Glomerular endothelial cell (primary cell): ENCODE data around the gene NREP. TPM values are rescaled to one million over a fixed set of nuclear protein-coding genes. Genes with fewer than 3 reads are reported as not detected.
"Not testable (repeated sequence)": the region's sequence is repeated elsewhere in the genome, so short reads cannot be mapped to it uniquely, and the experiment has no call there.

Experiments
- DNase-seq: peaks from one replicate; pipeline ENCODE4 v3.0.0-alpha.2; 2011; ENCODE audit warnings: low read depth, low spot score; ENCODE audit errors: extremely low read depth
- total RNA-seq: library from RNA; depleted of rRNA; stranded (reverse); fragments of >200 nt; gene quantifications from 2 replicates; pipeline ENCODE4 v1.2.3, GENCODE V29; 2015

NREP gene
- total RNA-seq, 1 donor from 2014 or later: 182 TPM

DNA sequence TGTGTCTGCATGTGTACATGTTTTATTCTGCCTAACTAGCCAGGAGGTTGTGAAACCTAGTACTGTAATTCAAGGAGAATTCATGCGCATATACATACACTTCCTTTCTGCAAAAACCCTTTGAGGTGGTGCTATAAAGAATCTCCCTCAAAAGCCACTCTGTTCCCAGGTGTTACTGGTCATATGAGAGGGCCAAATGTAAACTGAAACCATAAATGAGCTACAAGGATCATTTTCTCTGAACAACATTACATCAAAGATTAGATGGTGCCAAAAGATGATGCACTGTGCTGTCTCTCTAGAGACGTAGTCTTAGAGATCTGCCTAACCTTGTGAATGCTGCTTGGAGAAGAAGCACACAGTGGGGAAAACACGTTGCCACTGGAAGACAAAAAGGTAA is 15.7 kb downstream of the NREP start:
- DNase-seq: no peak

DNA sequence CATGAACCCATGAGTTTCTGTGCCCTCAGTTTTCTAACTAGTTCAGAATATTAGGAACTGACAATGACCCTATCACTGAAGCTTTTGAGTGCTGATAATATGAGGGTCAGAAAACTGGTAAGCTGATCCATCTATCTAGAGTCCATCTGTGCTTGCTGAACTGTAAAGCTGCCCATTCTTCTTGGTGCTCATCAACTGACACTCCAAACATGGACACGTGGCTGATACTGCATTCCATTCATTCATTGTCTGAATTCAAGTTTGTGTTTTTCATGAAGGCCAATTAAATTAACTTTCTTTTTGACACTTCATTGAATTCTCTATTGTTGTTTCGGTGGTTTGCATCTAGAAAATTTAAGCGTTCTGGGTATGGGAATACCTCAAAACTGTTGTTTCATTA is 17.6 kb downstream of the NREP start:
- no peak for DNase-seq

DNA sequence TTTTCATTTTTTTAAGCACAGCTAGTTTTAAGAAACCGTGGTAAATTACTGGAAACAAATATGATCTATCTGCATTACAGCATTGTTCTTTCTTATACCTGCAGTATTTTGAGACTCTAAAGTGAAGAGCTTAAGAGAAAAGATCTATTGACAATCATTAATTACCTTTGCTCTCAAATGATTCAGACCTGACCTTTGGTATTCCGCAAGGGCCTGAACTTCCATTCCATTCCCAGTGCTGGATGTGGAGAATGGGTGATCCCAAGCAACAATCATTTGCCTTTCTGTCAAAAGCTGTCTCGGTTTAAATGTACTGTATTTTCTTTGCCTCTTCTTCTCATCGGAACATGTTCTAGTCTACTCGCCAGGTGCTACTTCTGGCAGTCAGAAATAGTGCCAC is 18.9 kb downstream of the NREP start:
- no peak for DNase-seq

DNA sequence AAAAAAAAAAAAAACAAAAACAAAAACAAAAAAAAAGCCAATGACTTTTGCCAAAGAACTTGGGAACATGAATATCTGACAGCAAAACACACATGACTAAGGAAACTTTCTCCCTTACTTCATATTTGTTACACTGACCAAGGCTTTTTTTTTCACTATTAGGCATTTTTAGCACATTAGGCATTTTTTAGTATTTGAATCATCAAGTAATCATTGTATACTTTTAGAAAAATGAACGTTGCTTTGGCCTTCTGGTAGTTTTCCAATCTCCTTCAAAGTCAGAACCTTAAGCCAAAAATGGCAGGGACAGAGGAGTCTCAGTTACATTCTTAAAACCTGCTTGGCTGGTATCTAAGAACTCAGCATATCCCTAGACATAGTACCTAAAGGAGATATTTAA is 19.3 kb downstream of the NREP start:
- no peak for DNase-seq

DNA sequence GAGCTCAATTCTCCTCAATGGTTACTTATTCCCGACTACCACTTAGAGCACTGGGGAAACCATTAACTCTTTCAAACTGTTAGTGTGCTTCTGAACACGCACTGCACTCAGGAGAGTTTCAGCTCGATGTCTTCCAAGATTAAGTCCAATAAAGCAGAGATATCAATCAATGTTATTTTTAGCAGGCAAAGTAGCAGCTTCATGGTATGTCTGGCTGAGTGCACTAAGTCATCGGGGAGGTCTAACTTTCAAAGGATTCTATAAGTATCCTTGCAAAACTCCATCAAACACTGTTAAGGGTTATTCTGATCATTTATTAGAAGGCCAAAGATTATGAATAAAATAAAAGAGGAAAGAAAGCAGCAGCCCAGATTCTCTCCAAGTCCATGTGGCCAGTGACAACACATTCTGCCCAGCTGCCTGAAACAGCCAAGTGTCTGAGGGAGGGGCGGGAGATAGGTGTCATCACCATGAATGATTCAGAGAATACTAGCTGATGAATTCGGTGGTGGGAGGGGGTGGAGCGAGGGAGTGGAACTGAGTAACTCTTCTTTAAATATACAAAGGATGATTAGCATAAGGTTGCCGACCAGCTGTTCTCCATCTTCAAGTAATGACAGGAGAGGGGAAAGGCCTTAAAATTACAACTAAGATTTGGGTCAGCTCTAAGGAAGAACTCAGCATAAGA is 21.3 kb downstream of the NREP start:
- DNase-seq: no peak

DNA sequence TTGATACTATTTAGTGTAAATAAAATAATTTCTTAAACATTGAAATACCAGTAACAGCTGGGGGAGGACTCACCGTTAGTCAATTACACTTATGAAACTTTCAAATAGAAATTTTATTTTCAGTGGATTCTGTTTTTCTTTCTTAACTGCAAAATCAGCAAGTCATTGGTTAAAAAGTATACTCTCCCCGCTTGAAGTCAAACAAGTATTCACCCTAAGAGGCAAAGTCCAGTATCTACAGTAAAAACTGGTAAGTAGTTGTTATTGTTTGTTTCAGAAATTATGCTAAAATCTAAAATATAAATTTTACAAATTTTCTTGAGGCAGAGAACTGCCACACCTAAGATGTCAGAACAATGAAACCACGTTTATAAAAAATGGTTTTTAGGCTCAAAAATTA is 22.4 kb downstream of the NREP start:
- DNase-seq: no peak

DNA sequence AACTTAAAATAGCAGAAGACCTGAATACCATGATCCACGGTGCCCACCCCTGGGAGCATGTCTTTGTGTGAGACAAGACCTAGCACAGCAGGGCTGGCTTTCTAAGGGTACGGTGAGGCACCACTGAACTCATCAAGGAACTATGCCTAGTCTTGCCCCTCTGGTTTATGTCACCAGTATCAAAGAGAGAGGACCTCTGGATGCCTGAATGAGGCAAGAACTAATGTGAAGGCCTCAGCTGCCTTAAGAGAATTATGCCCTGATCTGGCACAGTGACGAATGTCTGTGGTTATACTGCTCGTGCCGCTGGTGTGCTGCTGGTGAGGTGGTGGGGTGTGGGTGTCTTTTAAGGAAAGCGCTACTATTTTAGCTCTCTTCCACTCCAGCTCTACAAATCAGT is 23.0 kb downstream of the NREP start:
- DNase-seq: no peak

DNA sequence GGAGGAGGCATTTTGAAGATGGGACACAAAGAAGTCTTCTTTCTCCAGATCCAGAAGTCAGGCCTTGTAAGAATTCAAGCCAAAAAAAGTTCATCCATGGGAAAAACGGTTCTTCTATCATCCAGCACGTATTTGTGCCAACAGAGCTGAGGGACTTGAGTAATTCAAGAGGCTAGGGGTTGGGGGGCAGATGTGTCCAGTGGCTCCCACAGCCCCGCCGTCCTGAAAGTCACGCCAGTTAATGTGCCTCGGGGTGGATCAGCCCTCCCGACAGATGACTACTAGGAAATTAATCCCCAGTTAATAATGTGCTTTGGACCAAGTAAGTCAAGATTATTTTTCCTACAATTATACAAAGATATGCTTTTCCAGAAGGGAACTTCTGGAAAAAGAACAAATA is 23.4 kb downstream of the NREP start:
- DNase-seq: no peak

DNA sequence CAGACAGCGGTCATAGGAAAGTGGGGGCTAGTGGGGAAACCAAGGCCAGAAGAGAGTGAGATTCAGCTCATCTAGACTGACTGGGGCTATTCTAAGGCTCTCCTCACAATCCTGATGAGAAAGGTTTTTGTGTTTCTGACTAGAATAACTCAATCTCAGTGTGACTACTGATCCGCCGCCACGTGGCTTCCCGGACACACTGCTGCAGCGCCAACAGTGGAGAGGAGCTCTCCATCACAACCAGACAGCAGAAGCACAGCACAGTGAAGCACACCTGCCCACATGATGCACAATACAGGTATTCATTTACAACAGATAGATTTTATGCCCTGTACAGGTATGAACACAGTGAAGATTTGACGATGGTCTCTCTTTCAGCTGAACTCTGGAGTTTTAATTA is 25.4 kb downstream of the NREP start:
- no peak for DNase-seq

DNA sequence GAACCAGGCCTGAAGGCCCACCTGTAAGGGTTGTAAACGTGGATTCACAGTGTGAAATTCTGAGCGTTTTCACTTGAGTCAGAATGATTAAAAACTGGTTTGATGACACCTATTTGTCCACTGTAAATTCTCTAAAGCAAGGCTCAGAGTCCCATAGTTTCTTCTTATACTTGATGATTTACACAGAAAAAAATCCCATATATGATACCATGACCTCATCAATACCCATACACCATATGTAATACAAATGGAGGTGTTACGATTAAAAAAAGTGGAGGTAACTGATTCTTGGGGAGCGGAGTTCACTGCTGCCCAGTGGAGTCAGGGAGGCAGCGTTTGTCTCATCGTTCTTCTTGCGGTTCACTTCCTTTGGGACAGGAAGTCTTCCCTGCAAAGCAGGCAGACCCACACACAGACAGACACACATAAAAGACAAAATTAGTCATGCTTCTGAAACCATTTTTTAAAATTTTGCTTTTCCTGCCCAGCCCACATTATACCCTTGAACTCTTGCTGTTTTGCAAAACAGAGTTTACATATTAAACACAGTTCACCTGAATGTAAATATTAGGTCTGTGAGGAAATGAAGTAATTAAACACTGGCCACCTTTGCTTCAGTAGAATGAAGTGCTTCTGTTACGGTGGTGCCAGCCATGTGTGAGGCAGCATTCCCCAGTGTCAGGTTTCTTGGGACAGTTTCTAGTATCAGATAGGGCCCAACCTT is 26.2 kb downstream of the NREP start:
- DNase-seq: no peak

DNA sequence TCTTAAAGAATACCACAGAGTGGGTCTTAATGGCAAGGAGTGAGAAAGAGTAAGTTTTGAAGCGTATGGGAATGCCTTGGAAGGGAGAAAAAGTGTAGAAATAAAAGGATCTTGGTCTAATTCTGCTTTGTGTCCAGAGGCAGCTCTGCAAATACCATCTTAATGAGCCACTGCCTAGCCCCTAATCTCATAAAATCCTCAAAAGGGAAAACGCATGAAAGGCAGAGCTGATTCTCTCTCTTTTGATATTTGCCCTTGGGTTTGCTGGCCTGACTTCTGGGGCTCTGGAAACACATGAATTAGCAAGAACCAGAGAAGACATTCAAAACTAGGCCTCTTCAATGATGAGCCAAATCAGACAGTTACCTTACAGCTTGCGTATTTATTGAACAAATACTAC is 28.1 kb downstream of the NREP start:
- no peak for DNase-seq

DNA sequence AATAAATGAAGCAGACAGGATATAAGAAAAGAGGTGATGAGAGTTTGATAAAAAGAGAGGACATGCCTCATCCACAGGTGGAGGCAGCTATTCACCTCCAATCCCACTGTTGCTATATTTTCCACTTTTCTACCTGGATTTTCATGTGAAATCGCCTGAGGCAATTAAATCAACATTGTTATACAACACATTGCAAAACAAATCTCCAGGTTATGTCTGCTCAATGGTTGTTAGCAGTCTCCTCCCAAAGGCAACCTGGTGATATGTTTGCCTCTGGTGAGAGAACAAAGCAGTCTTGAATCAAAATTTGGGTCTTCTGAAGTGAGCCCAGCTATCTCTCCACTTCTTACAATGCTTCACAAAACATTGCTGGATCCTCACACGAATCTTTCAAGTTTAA is 30.0 kb downstream of the NREP start:
- no peak for DNase-seq

DNA sequence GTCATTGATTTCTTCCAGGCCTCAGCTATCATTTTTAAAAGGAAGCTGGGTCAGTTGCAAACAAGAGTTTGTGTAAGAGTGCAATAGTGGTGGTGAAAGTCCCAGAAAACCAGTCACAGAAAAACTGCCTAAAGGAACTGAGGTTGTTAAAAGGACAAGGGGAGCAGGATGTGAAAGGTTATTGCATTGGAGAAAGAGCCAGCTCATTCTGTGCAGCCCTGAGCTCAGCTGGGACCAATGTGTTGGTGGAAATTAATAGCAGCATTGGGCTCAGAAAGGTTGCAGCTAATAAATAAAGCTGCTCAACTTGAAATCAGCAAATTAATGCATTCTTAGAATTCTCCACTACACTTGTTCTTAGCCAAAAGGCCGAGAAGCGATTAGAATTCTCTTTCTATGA is 34.9 kb downstream of the NREP start:
- no peak for DNase-seq

DNA sequence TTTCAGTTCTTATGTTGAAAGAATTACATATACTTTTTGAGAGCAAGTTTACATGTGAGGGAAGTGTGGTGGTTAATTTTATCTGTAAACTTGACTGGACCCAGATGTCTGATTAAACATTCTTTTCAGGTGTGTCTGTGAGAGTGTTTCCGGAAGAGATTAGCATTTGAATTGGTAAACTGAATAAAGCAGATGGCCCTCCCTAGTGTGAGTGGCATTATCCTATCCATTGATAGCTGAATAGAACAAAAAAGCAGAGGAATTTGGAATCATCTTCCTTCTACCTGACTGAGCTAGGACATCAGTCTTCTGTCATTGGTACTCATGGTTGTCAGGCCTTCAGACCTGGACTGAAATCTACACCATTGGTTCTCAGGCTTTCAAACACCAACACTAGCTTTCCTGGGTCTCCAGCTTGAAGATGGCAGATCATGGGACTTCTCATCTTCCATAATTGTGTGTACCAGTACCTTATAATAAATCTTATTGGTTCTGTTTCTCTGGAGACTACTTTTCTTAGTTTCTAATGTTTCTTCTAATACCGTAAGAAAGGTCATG is 36.6 kb downstream of the NREP start:
- no peak for DNase-seq

DNA sequence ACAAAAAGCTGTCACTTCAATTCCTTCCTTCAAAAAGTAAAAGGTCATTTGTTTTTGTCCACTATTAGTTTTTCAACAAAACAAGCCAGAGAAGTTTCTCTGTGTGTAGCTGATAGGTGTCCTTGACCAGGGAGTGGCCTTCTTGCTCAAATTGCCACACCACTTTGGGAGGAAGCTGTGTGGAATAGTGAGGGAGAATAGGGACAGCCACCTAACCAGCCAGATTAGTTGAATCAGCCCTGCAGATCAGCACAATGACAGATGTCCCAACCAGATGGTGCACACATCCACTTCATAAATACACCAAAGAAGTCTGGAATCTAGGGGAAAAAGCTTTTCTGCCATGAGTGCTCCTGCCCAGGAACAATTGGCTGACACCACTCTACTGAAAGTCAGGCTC is 37.2 kb downstream of the NREP start:
- DNase-seq: no peak

DNA sequence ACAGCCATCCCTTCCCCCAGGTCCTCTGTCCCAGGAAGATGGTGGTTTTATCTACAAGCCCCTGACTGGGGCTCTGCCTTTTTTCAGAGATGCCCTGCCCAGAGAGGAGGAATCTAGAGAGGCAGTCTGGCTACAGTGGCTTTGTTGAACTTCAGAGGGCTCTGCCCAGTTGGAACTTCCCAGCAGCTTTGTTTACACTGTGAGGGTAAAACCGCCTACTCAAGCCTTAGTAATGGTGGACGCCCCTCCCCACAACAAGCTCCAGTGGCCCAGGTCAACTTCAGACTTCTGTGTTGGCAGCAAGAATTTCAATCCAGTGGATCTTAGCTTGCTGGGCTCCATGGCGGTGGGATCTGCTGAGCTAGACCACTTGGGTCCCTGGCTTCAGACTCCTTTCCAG is 40.2 kb downstream of the NREP start:
- DNase-seq: not testable (repeated sequence)

DNA sequence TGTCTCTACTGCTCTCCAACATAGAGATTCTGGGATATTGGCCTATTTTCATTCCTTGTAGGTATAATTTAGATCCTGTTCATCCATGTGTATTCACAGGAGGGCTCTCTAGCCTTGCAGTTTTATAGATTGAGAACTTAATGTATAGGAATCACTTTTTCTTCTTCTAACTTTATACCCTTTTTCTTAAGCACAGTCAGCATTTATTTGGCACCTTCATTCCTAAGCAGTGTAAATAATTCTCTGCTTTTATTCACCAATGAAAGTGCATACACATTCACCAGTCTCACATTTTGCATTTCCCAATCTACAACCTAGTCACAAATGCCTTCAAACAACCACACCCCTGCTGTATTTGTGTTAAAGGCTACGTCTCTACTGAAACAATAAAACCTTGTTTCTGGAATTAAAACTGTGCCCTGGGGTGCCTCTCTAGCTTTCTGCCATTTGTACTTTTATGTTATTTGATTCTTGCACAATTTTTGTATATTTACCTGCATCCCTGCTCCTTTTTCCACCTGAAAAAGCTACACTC is 49.3 kb downstream of the NREP start:
- no peak for DNase-seq

DNA sequence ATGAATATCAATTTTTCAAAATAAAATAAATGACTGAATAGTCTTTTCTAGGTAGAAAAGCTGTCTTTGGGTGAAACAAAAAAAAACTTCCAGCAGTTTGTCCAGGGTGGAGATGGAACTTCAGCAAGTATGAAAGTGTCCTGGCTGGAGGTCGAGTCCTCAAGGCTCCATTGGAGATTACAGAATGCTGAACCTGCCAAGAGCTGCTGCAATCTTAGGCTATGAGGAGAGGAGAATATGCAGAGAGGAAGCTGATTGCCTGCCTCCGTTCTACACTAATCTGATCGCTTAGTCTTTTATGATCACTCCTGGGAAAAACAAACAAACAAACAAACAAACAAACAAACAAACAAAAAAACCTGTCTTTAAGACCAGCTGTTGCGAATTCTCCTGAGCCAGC is 50.6 kb downstream of the NREP start:
- DNase-seq: no peak

DNA sequence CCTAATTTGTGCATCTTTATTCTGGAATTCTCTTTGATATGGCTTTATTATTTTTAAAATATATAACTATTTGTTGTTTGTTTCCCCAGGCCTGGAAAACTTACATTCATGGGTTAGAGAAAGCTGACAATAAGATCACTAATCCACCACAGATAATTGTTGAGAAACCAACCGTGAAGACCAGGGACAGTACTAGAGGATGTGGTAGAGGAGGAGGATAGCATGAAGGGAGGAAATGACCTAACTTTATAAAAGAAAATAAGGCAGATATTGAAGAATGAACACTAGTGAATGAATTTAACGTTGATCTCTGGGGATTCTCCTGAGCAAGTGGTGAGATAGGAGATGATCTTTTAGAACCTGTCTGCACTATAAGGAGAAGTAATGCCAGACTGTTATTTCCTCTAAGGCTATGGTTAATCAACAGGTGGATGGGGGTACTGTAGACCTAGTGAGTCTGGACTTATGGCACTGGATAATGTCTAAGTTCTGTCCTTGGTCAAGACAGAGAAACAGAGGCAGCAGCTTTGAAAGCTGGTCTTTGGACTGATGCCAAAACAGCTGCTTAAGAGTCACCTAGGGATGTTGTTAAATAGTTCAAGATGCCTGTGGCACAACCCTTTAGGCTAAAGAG is 52.4 kb downstream of the NREP start:
- no peak for DNase-seq

DNA sequence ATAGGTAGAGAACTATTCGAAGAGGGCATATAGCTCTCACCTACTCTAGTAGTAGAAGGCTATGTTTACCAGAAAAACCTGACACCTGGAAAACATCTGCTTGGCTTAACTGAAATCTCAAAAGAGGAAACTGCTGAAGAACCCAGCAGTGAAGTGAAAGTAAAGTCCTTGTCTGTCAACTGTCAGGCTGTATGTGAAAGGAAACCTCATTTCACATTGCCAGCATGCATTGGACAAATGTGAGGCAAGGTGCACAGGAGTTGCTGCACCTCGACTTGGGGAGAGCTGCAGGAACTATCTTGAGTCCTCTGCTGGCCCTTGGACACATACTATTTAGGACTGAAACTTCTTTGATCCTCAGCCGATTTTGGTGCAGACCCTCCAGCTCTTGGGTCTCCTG is 53.3 kb downstream of the NREP start:
- DNase-seq: no peak

DNA sequence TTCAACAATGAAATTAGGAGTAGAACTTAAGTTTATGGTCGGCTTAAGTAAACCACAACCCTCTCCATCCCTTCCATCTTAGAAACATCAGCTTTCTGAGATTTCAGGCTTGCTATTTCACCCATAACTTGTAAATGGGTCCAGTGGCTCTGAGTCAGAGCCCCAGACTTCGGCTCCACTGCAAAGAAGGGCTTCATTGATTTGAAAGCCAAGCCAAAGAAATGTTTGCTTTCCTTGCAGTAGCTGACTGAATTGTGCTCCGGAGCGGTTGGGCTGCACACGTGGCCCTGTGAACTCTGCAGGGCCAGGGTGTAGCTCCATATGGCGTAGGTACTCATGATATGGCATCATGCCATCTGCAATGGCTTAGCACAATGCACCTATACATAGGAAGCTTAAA is 57.0 kb downstream of the NREP start:
- no peak for DNase-seq

DNA sequence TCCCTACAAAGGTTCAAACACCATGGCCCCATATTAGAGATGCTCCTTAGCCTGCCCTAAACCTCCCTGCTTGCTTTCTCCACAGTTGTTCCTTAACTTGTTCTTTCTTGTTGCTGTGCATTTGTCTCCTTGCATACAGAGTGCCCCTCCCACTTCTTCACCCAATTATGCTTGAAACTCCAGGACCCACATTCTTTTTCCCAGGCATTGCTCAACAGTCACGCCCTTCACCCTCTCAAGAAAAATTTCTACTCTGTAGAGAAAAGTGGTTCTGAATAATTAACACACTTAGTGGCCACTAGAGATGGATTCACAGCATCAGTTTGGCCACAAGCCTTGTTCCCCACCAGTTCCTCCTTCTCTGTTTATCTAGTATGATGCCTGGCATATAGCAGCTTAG is 57.7 kb downstream of the NREP start:
- DNase-seq: no peak
